Calu3 (cell line): ENCODE measurements around the gene SPAG8. TPM values are rescaled to one million over a fixed set of nuclear protein-coding genes. Genes with fewer than 3 reads are reported as not detected.

ENCODE experiments used
- BruUV-seq: library from RNA; stranded (reverse); fragments of 400-500 nt; replicated peaks from 2 replicates; lab custom pipeline; 2021; lab: Mats Ljungman, UMichigan
- CTCF ChIA-PET: fragments of 300-600 bp; sonication (Branson Sonifier 250); formaldehyde crosslinking; loops from one replicate; lab custom pipeline; 2022; ENCODE audit warnings: antibody characterized with exemption; lab: Charles Lee
- DNase-seq: peaks from one replicate; pipeline ENCODE4 v3.0.0; 2022
- H3K27ac Mint-ChIP-seq: one replicate; pipeline ENCODE4 v1.8.0; 2022; ENCODE audit warnings: mixed read lengths; ENCODE audit not compliant: unreplicated experiment
- H3K27me3 Mint-ChIP-seq: one replicate; pipeline ENCODE4 v1.8.0; 2022; ENCODE audit warnings: mixed read lengths; ENCODE audit not compliant: unreplicated experiment
- H3K36me3 Mint-ChIP-seq: one replicate; pipeline ENCODE4 v1.8.0; 2022; ENCODE audit warnings: mild to moderate bottlenecking, moderate library complexity, mixed read lengths; ENCODE audit not compliant: insufficient read depth, unreplicated experiment
- H3K4me1 Mint-ChIP-seq: one replicate; pipeline ENCODE4 v1.8.0; 2022; ENCODE audit warnings: mild to moderate bottlenecking, low read depth, mixed read lengths; ENCODE audit not compliant: unreplicated experiment
- H3K4me3 Mint-ChIP-seq: one replicate; pipeline ENCODE4 v1.8.0; 2022; ENCODE audit warnings: mild to moderate bottlenecking, low read depth, moderate library complexity, mixed read lengths; ENCODE audit not compliant: unreplicated experiment
- H3K9me3 Mint-ChIP-seq: one replicate; pipeline ENCODE4 v1.8.0; 2022; ENCODE audit warnings: low read depth, mixed read lengths; ENCODE audit not compliant: unreplicated experiment
- CTCF ChIP-seq: fragments of 200-600 bp; IDR thresholded peaks from one replicate; pipeline ENCODE4 v1.8.0; 2022; ENCODE audit warnings: antibody characterized with exemption; ENCODE audit not compliant: unreplicated experiment
- intact Hi-C: fragments of 100-400 bp; cut with micrococcal nuclease; formaldehyde crosslinking; loops from one replicate; pipeline ENCODE4 v1.10.0; 2022; ENCODE audit not compliant: unreplicated experiment
- total RNA-seq: library from RNA; stranded (reverse); gene quantifications from 2 replicates; pipeline ENCODE4 v1.2.3, GENCODE V29; 2022

The SPAG8 gene
- total RNA-seq, 1 experiment from 2014 or later: 0.97 TPM

DNA sequence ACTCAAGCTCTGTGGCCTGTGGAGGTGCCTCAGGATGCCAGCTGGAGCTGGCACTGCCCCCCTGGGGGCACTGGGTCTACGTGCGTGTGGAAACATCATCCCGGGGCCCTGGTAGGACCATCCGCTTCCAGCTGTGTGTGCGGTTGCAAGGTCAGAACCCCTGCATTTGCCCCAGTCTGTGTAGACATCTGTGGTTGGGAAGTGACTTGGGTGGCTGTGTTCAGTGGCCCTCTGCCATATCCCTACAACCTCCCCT lies 29.5 kb upstream of the SPAG8 start:
- H3K27me3 Mint-ChIP-seq: peaks cover 17% of the 10 kb centered on the region
- intact Hi-C loops: no loop called here
- no peak overlapping the region for H3K4me3 Mint-ChIP-seq
- no peaks in the 10 kb centered on the region for H3K36me3 Mint-ChIP-seq
- no peak for TF ChIP-seq CTCF
- peaks cover 11% of the 10 kb centered on the region for H3K4me1 Mint-ChIP-seq
- CTCF ChIA-PET: no interaction called here
- BruUV-seq: no TSS peak
- no peak overlapping the region for H3K27ac Mint-ChIP-seq
- no peak for DNase-seq
- H3K9me3 Mint-ChIP-seq: no peaks in the 10 kb centered on the region

DNA sequence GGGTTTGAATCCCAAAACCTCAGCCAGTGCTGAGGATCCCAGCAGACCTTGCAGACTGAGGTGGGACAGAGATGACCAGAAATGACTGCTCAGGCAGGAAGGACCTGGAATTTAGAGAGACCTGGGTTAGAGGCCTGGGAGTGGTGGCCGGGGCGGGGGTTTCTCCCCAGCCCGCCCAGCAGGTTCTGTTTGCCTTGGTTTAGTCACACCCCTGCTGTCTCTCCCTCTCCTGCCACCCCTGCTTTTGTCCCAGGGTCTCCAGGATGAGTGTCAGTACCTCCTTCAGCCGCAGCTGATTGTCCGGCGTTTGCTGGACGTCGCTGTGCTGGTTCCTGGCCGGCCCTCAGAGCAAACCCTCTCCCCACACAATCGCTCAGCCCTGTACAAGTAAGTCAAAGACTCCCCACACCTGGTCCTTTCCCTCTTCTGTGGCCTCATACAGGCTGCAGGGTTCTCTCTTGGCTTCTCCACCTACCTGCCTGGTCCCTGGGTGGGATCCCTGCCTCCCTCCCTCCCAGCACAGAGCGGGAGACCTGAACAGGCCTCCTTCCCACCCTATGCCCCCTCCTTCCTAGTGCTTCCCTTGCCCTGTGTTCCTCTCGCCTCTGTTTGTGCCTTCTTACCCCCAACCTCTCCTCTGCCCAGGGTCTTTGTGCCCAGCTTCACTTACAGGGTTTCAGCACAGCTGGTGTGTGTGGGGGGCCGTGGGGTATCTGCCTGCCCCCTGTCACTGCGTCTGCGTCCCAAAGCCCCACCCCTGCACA lies 29.0 kb upstream of the SPAG8 start:
- H3K9me3 Mint-ChIP-seq: no peaks in the 10 kb centered on the region

GRCh38 chr9:35839926-35840325 lies 27.9 kb upstream of the SPAG8 start:
- peaks cover 17% of the 10 kb centered on the region for H3K27me3 Mint-ChIP-seq
- CTCF ChIA-PET: no interaction called here
- intact Hi-C loops: no loop called here
- no peaks in the 10 kb centered on the region for H3K9me3 Mint-ChIP-seq
- DNase-seq: no peak
- TF ChIP-seq CTCF: no peak
- no peaks in the 10 kb centered on the region for H3K36me3 Mint-ChIP-seq
- H3K4me3 Mint-ChIP-seq: no peak overlapping the region
- H3K27ac Mint-ChIP-seq: no peak overlapping the region
- peaks cover 9% of the 10 kb centered on the region for H3K4me1 Mint-ChIP-seq
- BruUV-seq: no TSS peak

More for the DNA sequence above, 29.0 kb upstream of the SPAG8 start:
- Mint-ChIP-seq H3K4me1 (peaks cover 11% of the 10 kb centered on the region), H3K27me3 (peaks cover 17% of the 10 kb centered on the region), H3K4me3 (no peak overlapping the region), H3K27ac (no peak overlapping the region), H3K36me3 (no peaks in the 10 kb centered on the region)
- no peak for TF ChIP-seq CTCF
- intact Hi-C loops: no loop called here
- DNase-seq: no peak
- BruUV-seq: no TSS peak
- CTCF ChIA-PET: no interaction called here

GRCh38 chr9:35836595-35836994 lies 24.5 kb upstream of the SPAG8 start:
- Mint-ChIP-seq H3K27ac (no peak overlapping the region), H3K4me3 (no peak overlapping the region), H3K9me3 (no peaks in the 10 kb centered on the region), H3K36me3 (peaks cover 5% of the 10 kb centered on the region), H3K27me3 (peaks cover 17% of the 10 kb centered on the region), H3K4me1 (peaks cover 24% of the 10 kb centered on the region)
- no peak for DNase-seq
- intact Hi-C loops: no loop called here
- TF ChIP-seq CTCF: no peak
- BruUV-seq: no TSS peak
- CTCF ChIA-PET: no interaction called here
